T-helper 9 cell (primary cell): Measurements from ENCODE around the gene SCYL1.
"Not testable (repeated sequence)": the region's sequence is repeated elsewhere in the genome, so short reads cannot be mapped to it uniquely, and the experiment has no call there.

Source experiments
- DNase-seq: peaks from one replicate; pipeline ENCODE4 v3.0.0-alpha.2; 2020

The SCYL1 gene

DNA sequence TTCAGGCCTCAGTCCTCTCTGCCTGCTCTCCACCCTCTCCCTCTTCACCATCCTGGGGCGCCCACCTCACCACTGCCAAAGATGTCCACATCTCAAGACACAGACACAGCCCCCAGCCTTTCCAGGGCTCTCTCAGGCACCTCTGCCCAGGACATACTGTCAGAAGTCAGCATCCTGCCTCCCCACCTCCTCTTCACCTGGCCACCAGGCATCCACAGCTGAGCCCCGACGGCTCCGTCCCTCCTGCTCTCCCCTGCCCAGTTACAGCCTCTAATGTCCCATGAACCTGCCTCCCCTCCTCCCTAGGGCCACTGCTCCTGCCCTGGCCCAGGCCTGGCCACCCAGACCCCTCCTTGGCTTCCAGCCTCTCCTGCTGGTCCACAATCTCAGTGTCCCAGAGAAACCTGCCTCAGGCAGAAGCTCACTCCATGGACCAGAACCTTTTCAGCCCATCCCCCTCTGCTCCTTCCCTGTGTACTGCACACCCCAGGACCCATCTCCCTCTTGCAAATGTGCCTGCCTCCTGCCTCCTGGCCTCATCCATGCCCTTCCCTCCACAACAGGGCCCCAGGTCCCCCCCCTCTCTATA lies 30.1 kb downstream of the SCYL1 start:
- DNase-seq, result no peak

GRCh38 chr11:65555693-65556231 lies 30.9 kb downstream of the SCYL1 start:
- DNase-seq, result no peak

DNA sequence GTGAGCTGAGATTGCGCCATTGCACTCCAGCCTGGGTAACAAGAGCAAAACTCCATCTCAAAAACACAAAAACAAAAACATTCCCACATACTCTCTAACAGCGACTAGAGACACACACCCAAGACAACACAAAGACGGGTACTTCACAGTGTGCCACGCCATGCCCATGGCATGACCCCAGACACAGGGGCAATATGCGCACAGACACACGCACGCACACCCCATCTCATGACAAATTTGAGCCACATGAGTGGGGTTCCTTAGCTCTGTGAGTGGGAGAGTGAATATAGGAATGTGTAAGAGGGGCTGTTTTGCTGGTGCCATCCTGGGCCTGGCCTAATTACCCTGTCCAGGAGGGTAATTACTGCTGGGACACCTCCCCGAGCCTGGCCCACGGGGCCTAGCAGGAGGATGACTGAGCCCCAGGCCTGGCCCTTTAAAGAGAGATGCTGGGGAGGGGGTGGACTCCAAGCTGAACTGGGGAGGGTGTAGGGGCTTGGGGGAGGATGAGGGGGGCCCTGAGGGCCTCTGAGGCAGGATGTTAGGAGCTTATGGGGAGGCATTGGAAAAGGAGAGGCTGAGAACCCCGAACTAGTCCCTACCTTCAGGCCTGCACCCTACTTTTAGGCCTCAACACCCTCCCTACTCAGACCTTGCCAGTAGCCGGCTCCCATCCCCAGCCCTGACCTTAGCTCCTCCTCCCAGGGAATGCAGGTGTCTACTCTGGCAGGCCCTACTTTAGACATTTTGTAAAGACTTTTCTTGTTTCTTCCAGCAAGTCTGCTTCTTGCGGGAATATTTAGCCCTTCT lies 31.8 kb downstream of the SCYL1 start:
- DNase-seq, result no peak

DNA sequence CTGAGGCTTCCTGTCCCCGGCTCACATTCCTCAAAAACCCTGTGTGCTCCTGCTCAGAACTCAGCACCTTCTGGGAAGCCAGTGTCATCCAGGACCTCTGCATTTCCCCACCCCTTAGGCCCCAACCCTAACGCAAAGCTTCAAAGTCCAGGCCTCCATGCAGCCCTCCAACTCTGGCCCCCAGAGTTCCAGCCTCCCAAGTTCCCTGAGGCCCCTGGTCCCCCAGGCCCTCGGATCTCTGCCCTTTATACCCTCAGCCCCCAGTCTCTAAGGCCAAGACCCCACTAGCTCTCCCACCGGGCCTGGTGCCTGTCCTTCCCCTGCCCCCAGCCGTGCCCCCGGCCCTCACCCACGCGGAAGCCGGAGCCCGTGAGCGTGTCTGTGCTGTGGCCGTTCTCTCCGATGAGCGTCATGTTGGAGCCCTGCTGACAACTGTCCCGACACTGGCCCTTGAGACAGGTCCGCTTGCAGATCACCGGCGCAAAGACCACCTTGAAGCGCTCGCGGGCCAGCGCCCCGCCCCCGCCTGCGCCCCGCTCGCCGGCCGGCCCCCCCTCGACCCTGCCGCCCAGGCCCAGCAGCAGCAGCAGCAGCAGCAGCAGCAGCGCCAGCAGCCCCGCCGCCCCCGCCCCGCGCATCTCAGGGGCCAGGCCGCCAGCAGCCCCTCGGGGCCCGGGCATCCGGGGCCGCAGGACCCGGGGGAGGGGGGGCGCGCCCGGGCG lies 32.6 kb downstream of the SCYL1 start:
- DNase-seq, result no peak

DNA sequence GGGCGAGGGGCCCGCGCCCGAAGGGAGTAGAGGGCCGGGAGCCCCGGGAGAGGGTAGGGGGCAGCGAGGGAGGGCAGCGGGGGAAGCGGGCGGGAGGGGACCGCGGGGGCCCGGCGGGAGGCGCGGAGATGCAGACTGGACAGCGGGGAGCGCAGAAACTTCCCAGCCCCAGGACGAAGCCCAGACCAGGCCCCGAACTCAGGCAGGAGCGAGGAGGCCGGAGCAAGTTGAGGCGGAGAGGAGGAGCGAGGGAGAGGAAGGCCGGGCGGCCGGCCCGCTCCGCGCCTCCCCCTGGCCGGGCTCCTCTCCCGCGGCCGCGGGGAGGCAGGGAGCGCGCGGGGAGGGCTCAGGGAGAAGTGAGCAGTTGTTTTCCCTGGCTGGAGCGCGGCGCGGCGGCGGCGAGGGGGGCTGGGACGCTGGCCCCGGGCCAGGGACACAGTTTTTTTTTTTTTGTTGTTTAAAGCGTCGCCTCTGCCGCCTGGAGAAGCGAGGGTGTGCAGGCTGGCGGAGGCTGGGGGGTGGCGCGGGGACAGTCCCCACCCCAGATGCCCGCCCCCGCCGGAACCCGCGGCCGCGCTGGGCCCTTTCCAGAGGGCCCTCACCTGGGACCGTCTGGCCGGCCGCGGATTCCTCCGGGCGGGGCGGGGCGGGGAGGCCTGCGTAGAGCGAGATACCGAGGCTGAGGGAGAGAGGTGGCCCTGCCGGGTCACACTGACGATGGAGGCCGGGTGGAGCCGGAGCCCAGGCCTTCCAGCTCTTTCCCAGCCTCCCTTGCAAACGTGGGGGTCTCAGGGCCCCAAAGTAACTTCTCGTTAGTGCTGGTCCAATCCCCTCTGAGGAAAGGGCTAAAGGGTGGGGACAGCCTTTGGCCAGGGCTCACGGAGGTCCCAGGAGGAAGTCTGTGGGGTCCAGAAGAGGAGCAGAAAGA lies 33.4 kb downstream of the SCYL1 start, which contains the start of gene LTBP3:
TSS of gene LTBP3 (minus strand) at position 358 of the 928 bp plus-strand sequence. CDS start 400 bp downstream, outside the sequence.
- peak; percentile 38 for DNase-seq

- no peak for DNase-seq
These were observed 34.1 kb downstream of the SCYL1 start for GRCh38 chr11:65558930-65559509.

DNA sequence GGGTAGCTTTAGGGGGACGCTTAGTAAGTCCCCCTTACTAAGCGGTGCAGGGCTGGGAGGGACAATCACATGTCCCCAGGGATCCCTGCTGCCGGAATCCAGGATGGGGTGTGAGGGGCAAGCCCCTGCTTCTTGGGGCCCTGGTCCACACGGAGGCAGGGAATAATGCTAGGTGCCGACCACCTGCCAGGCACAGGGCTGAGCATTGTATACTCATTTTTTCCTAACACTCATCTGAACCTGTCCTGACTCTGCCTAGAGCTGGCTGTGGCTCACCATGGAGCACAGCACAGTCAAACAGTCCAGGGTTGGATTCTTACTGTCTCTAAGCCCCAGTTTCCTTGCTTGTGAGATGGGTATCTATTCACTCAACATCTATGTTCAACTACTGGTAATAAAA lies 34.7 kb downstream of the SCYL1 start:
- DNase-seq, result no peak

- no peak for DNase-seq
These were observed 35.2 kb downstream of the SCYL1 start for GRCh38 chr11:65559951-65560537.

GRCh38 chr11:65560555-65561418 lies 35.9 kb downstream of the SCYL1 start:
- no peak for DNase-seq

- no peak for DNase-seq
These were observed 37.1 kb downstream of the SCYL1 start for GRCh38 chr11:65562020-65562419.

DNA sequence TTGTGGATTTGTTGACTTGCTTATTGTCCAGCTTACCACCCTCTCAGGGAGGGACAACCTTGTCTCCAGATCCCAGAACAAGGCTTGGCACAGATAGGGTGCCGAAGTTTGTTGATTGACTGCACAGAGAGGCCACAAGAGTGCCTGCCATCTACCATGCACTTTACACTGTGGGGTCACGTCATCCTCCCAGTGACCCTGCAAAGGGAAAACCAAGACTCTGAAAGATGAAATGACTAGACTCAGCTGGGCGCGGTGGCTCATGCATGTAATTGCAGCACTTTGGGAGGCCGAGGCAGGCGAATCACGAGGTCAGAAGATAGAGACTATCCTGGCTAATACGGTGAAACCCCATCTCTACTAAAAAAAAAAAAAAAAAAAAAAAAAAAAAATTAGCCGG lies 37.9 kb downstream of the SCYL1 start:
- no peak for DNase-seq

DNA sequence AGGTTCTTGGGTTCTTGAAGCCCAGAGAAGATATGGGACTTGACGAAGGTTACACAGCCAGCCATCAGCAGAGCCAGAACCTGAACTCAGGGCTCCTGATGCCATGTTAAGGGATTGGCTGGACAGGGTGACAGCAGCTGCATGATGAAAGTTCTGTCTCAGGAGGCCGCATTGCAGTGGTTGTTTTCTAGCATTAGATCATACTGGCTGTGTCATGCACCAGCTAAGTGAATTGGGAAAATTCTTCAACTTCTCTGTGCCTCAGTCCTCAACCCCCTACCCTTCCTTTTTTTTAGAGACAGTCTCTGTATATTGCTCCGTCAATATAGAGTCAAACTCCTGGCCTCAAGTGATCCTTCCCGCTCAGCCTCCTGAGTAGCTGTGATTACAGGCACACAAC lies 38.7 kb downstream of the SCYL1 start:
- DNase-seq, result no peak

DNA sequence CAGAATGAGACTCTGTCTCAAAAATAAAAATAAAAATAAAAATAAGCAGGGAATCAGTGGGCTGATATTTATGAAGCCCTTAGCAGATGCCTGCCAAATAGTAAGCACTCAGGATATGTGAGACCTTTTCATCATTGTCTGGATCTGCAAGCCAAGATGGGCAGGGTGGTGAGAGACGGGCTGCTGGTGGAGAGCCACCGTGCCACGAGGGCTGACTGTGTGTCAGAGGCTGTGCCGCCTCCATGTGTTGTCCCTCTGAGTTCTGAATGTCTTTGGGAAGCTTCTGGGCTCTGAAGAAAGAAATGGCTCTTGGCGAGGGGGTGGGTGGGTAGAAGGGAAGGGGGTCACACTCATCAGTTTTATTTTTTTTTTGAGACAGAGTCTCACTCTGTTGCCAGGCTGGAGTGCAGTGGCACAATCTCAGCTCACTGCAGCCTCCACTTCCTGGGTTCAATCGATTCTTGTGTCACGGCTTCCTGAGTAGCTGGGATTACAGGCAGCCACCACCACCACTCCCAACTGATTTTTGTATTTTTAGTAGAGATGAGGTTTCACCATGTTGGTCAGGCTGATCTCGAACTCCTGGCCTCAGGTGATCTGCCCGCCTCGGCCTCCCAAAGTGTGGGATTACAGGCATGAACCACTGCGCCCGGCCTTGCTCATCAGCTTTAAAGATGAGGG lies 40.1 kb downstream of the SCYL1 start:
- DNase-seq, result not testable (repeated sequence)

DNA sequence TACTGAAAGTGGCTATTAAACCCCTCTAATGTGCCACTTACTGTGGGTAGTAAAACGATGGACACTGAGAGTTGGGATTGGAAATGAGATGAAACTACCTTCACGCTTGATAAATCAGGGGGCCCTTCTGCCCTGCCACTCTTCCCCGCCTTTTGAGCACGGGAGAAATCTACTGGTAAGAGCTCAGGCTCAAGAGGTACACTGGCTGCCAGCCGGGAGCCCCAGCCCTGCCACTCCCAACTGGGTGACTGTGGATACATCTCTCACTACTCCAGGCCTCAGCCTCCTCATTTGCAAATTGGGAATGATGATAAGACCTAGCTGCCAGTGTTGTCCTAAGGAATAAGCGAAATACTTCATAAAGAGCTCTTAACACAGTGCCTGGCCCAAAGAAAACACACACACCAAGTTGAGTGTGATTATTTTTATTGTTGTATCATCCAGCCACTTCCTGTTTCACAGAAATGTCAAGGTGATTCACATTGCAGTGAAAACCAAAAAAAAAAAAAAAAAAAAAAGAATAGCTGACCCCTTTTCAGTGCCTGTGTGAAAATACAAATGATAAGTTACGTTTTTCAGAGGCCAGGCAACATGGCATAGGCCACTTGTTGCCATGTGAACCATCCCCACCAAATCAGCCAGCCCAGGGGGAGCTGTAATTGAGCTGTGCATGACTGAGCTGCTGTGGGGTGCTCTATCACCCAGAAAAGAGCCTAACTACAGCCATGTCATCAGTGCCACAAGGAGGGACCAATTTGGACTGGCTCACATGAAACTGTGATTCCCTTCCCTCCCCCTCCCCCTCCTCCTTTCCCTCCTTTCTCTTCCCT lies 41.0 kb downstream of the SCYL1 start:
- peak; percentile 29 for DNase-seq

DNA sequence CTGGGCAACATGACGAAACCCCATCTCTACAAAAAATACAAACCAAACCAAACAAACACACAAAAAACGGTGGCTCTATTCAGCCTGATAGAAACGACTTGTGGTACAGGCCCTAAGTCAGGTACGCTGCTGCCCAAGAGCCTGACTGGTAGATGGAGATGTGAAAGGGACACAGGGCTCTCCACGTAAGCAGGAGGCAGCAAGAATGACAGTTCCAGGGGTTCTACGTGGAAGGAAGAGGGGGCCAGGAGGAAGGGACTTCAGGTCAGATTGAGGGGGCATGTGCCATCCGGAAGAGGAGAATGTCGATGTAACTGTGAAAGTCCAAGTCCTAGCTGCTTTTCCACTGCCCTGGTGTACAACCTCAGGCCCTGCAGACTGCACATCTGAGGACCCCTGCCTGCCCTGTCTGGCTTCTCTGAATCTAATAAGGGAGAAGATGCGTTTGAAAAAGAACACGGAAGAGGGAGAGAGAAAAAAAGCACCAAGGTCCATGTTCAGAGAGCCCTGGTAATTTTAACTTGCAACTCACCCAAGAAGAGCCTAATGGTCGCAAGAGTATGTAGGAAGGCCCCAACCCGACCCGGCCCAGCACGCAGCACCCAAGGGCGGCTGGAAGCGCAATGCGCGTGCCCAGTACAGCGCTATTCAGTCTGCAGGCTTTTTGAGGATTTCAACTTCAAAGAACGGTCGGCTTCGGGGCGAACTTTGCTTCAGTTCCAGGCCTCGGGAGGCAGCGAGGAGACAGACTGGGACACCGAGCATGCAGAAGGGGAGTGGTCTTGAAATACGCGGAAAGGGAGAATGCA lies 44.5 kb downstream of the SCYL1 start:
- DNase-seq, result no peak

DNA sequence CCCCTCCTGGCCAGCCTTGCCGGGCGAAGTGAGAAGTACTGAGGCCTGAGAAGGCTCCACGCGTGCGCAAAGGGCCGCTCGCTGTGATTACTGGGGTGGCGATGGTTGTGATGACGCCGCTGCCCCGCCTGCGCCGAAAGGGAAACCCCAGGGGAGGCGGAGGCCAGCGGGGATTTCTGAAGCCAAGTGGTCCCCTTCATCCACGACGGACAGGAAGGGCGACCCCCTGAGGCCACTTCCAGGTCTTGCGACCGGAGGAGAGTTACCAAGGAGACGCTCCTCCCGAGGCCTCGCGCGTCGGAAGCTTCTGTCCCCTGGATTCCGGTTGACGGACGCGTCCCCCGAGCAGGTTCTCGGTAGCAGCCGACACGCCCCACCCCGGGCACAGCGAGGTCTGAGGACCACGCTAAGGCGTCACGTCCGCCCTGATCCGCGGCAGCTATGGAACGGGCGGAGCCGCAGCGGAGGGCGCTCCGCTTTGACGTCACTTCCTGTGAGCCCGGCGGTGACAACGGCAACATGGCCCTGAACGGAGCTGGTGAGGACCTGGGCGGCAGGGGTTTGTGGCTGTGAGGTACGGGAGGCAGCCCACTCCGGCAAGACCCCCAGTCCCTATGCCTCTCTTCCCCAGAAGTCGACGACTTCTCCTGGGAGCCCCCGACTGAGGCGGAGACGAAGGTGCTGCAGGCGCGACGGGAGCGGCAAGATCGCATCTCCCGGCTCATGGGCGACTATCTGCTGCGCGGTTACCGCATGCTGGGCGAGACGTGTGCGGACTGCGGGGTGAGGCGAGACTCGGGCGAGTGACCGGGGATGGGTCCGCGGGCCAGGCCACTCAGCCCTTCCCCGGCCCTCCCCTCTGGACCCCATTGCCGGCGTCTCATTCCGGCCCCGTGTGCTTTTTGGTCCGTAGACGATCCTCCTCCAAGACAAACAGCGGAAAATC lies 45.4 kb downstream of the SCYL1 start, which contains the start of gene ZNRD2:
TSS of gene ZNRD2 (plus strand) at position 505 of the 946 bp plus-strand sequence. CDS start at position 520, 15 bp downstream.
- peak; percentile 94 for DNase-seq

DNA sequence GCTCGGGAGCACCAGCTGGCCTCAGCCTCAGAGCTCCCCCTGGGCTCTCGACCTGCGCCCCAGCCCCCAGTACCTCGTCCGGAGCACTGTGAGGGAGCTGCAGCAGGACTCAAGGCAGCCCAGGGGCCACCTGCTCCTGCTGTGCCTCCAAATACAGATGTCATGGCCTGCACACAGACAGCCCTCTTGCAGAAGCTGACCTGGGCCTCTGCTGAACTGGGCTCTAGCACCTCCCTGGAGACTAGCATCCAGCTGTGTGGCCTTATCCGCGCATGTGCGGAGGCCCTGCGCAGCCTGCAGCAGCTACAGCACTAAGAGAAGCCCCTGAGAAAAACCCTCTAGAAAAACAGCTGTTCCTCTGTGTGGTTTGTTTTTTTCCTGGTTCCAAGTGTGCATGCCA lies 46.5 kb downstream of the SCYL1 start:
- no peak for DNase-seq
